Ascending aorta (tissue), 2 donors: ENCODE measurements around the gene DHX34. TPM values are rescaled to one million over a fixed set of nuclear protein-coding genes. Genes with fewer than 3 reads are reported as not detected.
"Not testable (repeated sequence)": the region's sequence is repeated elsewhere in the genome, so short reads cannot be mapped to it uniquely, and the experiment has no call there.

Experiments used
- DNase-seq, 2 donors: peaks; one replicate each; pipeline ENCODE4 v3.0.0-alpha.2; 2019; ENCODE audit warnings: low spot score in 2 of 2
- H3K27ac ChIP-seq, 2 donors: fragments of 200-600 bp; sonication (generic); one replicate each; pipeline ENCODE4 v1.5.1; 2016 to 2017; ENCODE audit warnings: mild to moderate bottlenecking in 1 of 2
- H3K27me3 ChIP-seq: fragments of 200-600 bp; sonication (generic); one replicate; pipeline ENCODE4 v1.5.1; 2017
- H3K36me3 ChIP-seq, 2 donors: fragments of 200-600 bp; sonication (generic); one replicate each; pipeline ENCODE4 v1.5.1; 2016
- H3K4me1 ChIP-seq, 2 donors: fragments of 200-600 bp; sonication (generic); one replicate each; pipeline ENCODE4 v1.5.1; 2016 to 2017; ENCODE audit warnings: mild to moderate bottlenecking in 1 of 2
- H3K4me3 ChIP-seq, 2 donors: fragments of 200-600 bp; sonication (generic); one replicate each; pipeline ENCODE4 v1.5.1; 2016 to 2017; ENCODE audit warnings: mild to moderate bottlenecking in 1 of 2
- H3K9me3 ChIP-seq, 2 donors: fragments of 200-600 bp; sonication (generic); one replicate each; pipeline ENCODE4 v1.5.1; 2016
- CTCF ChIP-seq, 3 experiments: fragments of 200-600 bp in 2 of 3; fragments of 450-650 bp in 1 of 3; sonication (generic) in 2 of 3; IDR thresholded peaks; one replicate each; pipeline ENCODE4 v1.5.1; 2016 to 2019; ENCODE audit warnings: antibody characterized with exemption in 3 of 3, mild to moderate bottlenecking in 1 of 3, moderate library complexity in 1 of 3
- intact Hi-C: fragments of 100-400 bp; cut with DNase I; formaldehyde crosslinking; loops from one replicate; pipeline ENCODE4 v1.15.1; 2023
- total RNA-seq: library from RNA; depleted of rRNA; stranded (reverse); fragments of >200 nt; gene quantifications from one replicate; pipeline ENCODE4 v1.1.0, GENCODE V29; 2016

Gene DHX34
- total RNA-seq, 1 donor from 2014 or later, result 8.0 TPM

- Histone ChIP-seq H3K36me3 (no peaks in the 10 kb centered on the region), H3K27ac (no peak overlapping the region), H3K27me3 (no peaks in the 10 kb centered on the region), H3K4me3 (no peak overlapping the region), H3K9me3 (no peaks in the 10 kb centered on the region), H3K4me1 (no peaks in the 10 kb centered on the region)
- intact Hi-C loops, result no loop called here
- no peak for TF ChIP-seq CTCF (IDR thresholded peaks at IDR 0.05)
- DNase-seq, result no peak
Observed at GRCh38 chr19:47331490-47331889, 17.6 kb upstream of the DHX34 start.

GRCh38 chr19:47331931-47332547, 17.1 kb upstream of the DHX34 start, which contains the start of gene C5AR2:
C5AR2 (plus strand) TSS chr19:47332175; CDS start chr19:47340800, 8,625 bp downstream.
- Histone ChIP-seq H3K27me3 (no peaks in the 10 kb centered on the region), H3K9me3 (no peaks in the 10 kb centered on the region), H3K4me1 (no peaks in the 10 kb centered on the region), H3K27ac (peak within 1 kb of the TSS; percentile 27 to 32), H3K36me3 (no peaks in the 10 kb centered on the region), H3K4me3 (no peak within 1 kb of the TSS)
- intact Hi-C loops, result no loop called here
- TF ChIP-seq CTCF (IDR thresholded peaks at IDR 0.05), result no peak
- DNase-seq, result no peak

- H3K27me3 ChIP-seq, H3K27ac ChIP-seq, H3K4me3 ChIP-seq, H3K36me3 ChIP-seq, H3K9me3 ChIP-seq, intact Hi-C loops, H3K4me1 ChIP-seq: not testable (repeated sequence)
- peak; percentile 40 to 71 for DNase-seq
Observed at GRCh38 chr19:47336765-47337718, 12.1 kb upstream of the DHX34 start.

- H3K27me3 ChIP-seq, result no peaks in the 10 kb centered on the region
- DNase-seq, result no peak
- no peaks in the 10 kb centered on the region for H3K9me3 ChIP-seq
- H3K36me3 ChIP-seq, result no peaks in the 10 kb centered on the region
- no peaks in the 10 kb centered on the region for H3K4me1 ChIP-seq
- H3K4me3 ChIP-seq, result no peak overlapping the region
- no peak overlapping the region for H3K27ac ChIP-seq
- intact Hi-C loops, result no loop called here
- TF ChIP-seq CTCF (IDR thresholded peaks at IDR 0.05), result no peak
Observed at GRCh38 chr19:47339196-47339880, 9.8 kb upstream of the DHX34 start.

- no peak for TF ChIP-seq CTCF (IDR thresholded peaks at IDR 0.05)
- Histone ChIP-seq H3K4me1 (no peaks in the 10 kb centered on the region), H3K27ac (no peak overlapping the region), H3K4me3 (no peak overlapping the region), H3K9me3 (no peaks in the 10 kb centered on the region), H3K36me3 (no peaks in the 10 kb centered on the region), H3K27me3 (no peaks in the 10 kb centered on the region)
- intact Hi-C loops, result no loop called here
- no peak for DNase-seq
Observed at GRCh38 chr19:47340477-47341208, 8.5 kb upstream of the DHX34 start.
